ENCODE results near the gene RNF152. TPM values are rescaled to one million over a fixed set of nuclear protein-coding genes. Genes with fewer than 3 reads are reported as not detected.

Gene RNF152
- total RNA-seq, 4 donors from 2014 or later = 49.3 to 143 (median 95.2) TPM

DNA sequence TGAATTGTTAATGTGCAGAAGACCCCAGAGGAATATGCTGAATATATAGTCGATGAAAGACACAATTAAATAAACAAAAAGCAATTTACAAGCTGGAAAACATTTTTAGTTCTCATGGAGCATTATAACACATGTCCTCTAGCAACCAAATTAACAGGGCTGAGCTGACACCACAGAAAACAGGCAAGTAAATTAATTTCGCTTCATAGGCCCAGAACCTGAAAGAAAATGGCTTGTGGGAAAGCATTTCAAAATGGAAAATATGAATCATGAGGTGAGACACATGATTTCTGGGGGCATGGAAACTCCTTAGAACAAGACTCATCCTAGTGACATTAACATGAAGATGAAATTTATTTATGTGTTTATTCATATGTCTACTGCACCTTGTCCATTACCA lies 25.0 kb upstream of the RNF152 start:
- Histone ChIP-seq H3K4me1 (no peaks in the 10 kb centered on the region), H3K36me3 (no peaks in the 10 kb centered on the region), H3K9me3 (no peaks in the 10 kb centered on the region), H3K27ac (no peak overlapping the region), H3K27me3 (no peaks in the 10 kb centered on the region), H3K4me3 (no peak overlapping the region)
- WGBS = 80% methylated on average over 2 of the region's 2 CpGs
- no peak for DNase-seq (ENCODE audit: low spot score in 2 of 2)
- TF ChIP-seq POLR2A (IDR thresholded peaks at IDR 0.05) (no peak), EP300 (IDR thresholded peaks at IDR 0.05) (no peak), POLR2AphosphoS5 (IDR thresholded peaks at IDR 0.05) (no peak)
- TF ChIP-seq, protein P1, sequence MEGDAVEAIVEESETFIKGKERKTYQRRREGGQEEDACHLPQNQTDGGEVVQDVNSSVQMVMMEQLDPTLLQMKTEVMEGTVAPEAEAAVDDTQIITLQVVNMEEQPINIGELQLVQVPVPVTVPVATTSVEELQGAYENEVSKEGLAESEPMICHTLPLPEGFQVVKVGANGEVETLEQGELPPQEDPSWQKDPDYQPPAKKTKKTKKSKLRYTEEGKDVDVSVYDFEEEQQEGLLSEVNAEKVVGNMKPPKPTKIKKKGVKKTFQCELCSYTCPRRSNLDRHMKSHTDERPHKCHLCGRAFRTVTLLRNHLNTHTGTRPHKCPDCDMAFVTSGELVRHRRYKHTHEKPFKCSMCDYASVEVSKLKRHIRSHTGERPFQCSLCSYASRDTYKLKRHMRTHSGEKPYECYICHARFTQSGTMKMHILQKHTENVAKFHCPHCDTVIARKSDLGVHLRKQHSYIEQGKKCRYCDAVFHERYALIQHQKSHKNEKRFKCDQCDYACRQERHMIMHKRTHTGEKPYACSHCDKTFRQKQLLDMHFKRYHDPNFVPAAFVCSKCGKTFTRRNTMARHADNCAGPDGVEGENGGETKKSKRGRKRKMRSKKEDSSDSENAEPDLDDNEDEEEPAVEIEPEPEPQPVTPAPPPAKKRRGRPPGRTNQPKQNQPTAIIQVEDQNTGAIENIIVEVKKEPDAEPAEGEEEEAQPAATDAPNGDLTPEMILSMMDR (IDR thresholded peaks at IDR 0.05) = no peak

DNA sequence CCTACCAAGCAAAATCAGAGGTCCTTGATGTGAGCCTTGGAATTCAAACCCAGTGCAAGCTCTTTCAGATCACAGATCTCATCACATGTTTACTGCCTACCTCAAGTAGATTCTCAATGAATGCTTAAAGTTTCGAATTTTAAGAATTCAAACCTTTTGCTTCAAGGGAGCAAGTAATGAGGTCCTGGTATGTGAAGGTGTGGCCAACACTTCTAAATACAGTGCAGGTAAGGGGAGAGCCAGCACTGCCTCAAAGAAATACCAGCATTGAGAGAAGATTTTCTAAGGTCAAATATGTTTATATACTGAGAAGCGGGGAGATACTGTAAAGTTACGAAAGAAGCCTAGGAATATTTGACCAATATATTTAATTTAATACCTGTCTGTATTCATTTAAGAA lies 19.7 kb upstream of the RNF152 start:
- 93% methylated on average over 3 of the region's 3 CpGs for WGBS
- Histone ChIP-seq H3K9me3 (no peaks in the 10 kb centered on the region), H3K27ac (no peak overlapping the region), H3K4me3 (no peak overlapping the region), H3K4me1 (peaks cover 5% of the 10 kb centered on the region), H3K36me3 (no peaks in the 10 kb centered on the region), H3K27me3 (no peaks in the 10 kb centered on the region)
- TF ChIP-seq, protein P1 (IDR thresholded peaks at IDR 0.05) = no peak
- no peak for TF ChIP-seq POLR2A (IDR thresholded peaks at IDR 0.05)
- no peak for TF ChIP-seq EP300 (IDR thresholded peaks at IDR 0.05)
- no peak for TF ChIP-seq POLR2AphosphoS5 (IDR thresholded peaks at IDR 0.05)
- no peak for DNase-seq (ENCODE audit: low spot score in 2 of 2)

DNA sequence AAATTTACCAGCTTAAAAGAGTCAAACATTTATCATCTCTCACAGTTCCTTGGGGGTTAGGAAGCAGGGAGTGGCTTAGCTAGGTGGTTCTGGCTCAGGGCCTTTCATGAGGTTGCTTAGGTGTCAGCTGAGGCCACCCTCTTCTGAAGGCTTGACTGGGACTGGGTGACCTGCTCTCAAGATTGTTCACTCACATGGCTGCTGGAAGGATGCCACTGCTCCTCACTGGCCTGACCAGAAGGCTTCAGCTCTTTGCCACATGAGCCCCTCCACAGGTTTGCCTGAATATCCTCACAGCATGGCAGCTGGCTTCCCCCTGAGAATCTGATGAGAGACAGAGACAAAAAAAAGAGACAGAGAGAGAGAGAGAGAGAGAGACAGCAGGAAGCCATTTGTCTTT lies 17.3 kb upstream of the RNF152 start:
- no peaks in the 10 kb centered on the region for H3K9me3 ChIP-seq
- no peaks in the 10 kb centered on the region for H3K36me3 ChIP-seq
- TF ChIP-seq POLR2A (IDR thresholded peaks at IDR 0.05) = no peak
- TF ChIP-seq POLR2AphosphoS5 (IDR thresholded peaks at IDR 0.05) = no peak
- no peak for TF ChIP-seq EP300 (IDR thresholded peaks at IDR 0.05)
- TF ChIP-seq, protein P1 (IDR thresholded peaks at IDR 0.05) = no peak
- no peak overlapping the region for H3K27ac ChIP-seq
- H3K27me3 ChIP-seq = no peaks in the 10 kb centered on the region
- no peak overlapping the region for H3K4me3 ChIP-seq
- DNase-seq (ENCODE audit: low spot score in 2 of 2) = no peak
- peaks cover 5% of the 10 kb centered on the region for H3K4me1 ChIP-seq

DNA sequence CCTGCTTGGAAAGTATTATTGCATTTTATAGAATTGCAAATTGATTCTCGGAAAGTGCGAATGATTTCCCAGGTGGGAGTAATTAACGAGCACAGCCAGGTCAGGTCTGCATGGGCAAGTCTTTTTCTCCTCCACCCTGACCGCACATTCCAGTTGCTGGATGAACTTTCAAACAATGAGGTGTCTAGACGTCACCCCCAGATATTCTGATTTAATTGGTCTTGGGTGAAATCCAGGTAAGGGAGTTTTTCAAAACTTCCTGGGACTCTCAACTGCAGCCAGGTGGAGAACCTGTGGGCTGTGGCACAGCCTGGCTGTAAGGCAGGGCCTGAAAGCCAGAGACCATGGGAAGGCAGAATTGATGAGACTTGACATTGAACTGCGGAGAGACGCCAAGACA lies 15.9 kb upstream of the RNF152 start:
- Histone ChIP-seq H3K9me3 (no peaks in the 10 kb centered on the region), H3K36me3 (no peaks in the 10 kb centered on the region), H3K4me3 (no peak overlapping the region), H3K27me3 (no peaks in the 10 kb centered on the region), H3K4me1 (peaks cover 5% of the 10 kb centered on the region), H3K27ac (no peak overlapping the region)
- TF ChIP-seq POLR2A (IDR thresholded peaks at IDR 0.05) = no peak
- TF ChIP-seq POLR2AphosphoS5 (IDR thresholded peaks at IDR 0.05) = no peak
- TF ChIP-seq, protein P1 (IDR thresholded peaks at IDR 0.05) = no peak
- TF ChIP-seq EP300 (IDR thresholded peaks at IDR 0.05) = no peak
- DNase-seq (ENCODE audit: low spot score in 2 of 2) = no peak
- WGBS = 55% methylated on average over 7 of the region's 7 CpGs

DNA sequence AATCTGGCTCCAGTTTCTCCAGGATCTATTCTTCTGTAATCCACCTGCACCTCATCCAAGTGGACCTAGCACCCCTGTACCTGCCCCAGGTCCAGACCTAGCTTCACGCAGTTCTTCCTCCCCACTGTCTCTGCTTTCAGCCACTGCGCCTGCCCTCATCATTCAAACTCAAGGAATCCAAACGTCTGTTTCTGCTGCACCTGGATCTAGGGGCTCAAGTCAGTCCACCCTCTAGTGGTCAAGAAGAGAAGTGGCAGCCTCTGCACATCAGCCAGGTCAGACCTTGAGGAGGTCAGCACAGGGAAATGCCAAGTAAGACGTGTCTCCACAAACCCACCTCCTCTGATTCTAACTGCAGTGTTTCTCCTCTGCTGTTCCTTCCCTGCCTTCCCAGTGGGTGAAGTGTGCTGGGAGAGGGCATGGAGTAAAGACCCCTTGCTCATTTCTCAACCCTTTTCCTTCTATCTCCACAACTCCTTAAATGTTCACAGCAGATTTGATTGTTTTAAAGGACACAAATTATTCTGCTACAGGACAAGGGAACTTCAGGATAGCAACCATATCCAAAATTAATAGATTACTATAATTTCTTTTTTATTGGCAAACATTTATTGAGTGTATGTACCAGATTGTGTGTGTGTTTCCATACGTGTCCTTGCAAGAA lies 8.6 kb upstream of the RNF152 start:
- 37% methylated on average over 5 of the region's 5 CpGs for WGBS
- no peak overlapping the region for H3K4me3 ChIP-seq
- no peak overlapping the region for H3K27ac ChIP-seq
- H3K9me3 ChIP-seq = no peaks in the 10 kb centered on the region
- DNase-seq (ENCODE audit: low spot score in 2 of 2) = peak in 1 of 2 donors; percentile 64
- H3K36me3 ChIP-seq = no peaks in the 10 kb centered on the region
- H3K4me1 ChIP-seq = peaks cover 12% of the 10 kb centered on the region
- no peaks in the 10 kb centered on the region for H3K27me3 ChIP-seq
- TF ChIP-seq, protein P1 (IDR thresholded peaks at IDR 0.05) = peak; percentile 37 to 90
- no peak for TF ChIP-seq POLR2AphosphoS5 (IDR thresholded peaks at IDR 0.05)
